Glutamatergic neuron (in vitro differentiated cells): ENCODE measurements around the gene CRYBG2. TPM values are rescaled to one million over a fixed set of nuclear protein-coding genes. Genes with fewer than 3 reads are reported as not detected.

Experiments
- DNase-seq: peaks from one replicate; pipeline ENCODE4 v3.0.0; 2022
- H3K27ac Mint-ChIP-seq: one replicate; pipeline ENCODE4 v1.8.0; 2020; ENCODE audit warnings: mild to moderate bottlenecking, mixed read lengths, inconsistent platforms; ENCODE audit not compliant: unreplicated experiment
- H3K27me3 Mint-ChIP-seq: one replicate; pipeline ENCODE4 v1.8.0; 2020; ENCODE audit warnings: mild to moderate bottlenecking, moderate library complexity, mixed read lengths, inconsistent platforms; ENCODE audit not compliant: unreplicated experiment
- H3K36me3 Mint-ChIP-seq: one replicate; pipeline ENCODE4 v1.8.0; 2020; ENCODE audit warnings: mild to moderate bottlenecking, mixed read lengths, inconsistent platforms; ENCODE audit not compliant: unreplicated experiment
- H3K4me1 Mint-ChIP-seq: one replicate; pipeline ENCODE4 v1.8.0; 2020; ENCODE audit warnings: mild to moderate bottlenecking, low read depth, mixed read lengths, inconsistent platforms; ENCODE audit not compliant: unreplicated experiment
- H3K4me3 Mint-ChIP-seq: one replicate; pipeline ENCODE4 v1.8.0; 2020; ENCODE audit warnings: mild to moderate bottlenecking, mixed read lengths, inconsistent platforms; ENCODE audit not compliant: unreplicated experiment
- H3K9me3 Mint-ChIP-seq: one replicate; pipeline ENCODE4 v1.8.0; 2020; ENCODE audit warnings: mild to moderate bottlenecking, moderate library complexity, mixed read lengths, inconsistent platforms; ENCODE audit not compliant: unreplicated experiment
- total RNA-seq: library from RNA; stranded (reverse); fragmentation: NEBNext Ultra II Directional; extraction: Animal tissue kit (Norgen Biotek cat#: 25700); gene quantifications from one replicate; pipeline ENCODE4 v1.2.1, GENCODE V29; 2021; ENCODE audit not compliant: unreplicated experiment
- TF ChIP-seq, protein P1 (sequence below): fragments of 200-600 bp; sonication (generic); IDR thresholded peaks from one replicate; pipeline ENCODE4 v1.5.0; 2021; ENCODE audit not compliant: partially characterized antibody, unreplicated experiment

The CRYBG2 gene
- total RNA-seq, 1 donor from 2014 or later, result 2.2 TPM

DNA sequence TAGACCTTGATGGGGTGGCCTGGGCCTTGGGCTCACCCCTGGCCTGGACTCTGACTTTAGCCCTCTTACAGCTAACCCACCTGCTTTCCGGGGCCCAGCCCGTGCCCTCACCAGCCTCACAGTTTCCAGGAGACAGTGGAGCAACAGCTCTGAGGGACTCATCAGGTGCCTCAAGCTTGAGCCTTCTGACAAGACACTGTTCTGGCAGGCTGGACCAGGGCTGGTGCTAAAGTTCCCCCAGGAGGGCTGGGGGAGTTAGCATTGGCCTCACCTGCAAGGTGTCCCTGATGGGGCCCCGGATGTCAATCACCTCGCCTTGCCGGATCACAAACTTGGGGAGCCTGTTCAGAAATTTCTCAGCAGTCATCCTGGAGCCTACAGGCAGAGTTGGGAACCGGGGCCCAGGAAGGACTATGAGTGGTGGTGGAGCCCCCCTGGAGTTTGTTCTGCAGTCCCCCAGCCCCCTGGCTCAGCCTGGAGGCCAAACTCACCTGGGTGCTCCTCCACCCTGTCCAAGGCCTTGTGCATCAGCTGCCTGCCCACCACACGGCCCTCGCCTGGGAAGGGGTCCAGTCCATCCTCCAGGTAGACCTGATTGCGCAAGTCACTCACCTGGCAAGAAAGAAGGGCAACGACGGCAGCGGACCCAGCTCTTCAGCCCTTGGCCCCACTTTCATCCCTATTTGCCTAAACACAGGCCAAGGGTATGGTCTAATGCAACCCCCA is 69.9 kb downstream of the CRYBG2 start:
- Mint-ChIP-seq H3K27me3 (peaks cover 18% of the 10 kb centered on the region), H3K9me3 (peaks cover 14% of the 10 kb centered on the region), H3K4me1 (peaks cover 52% of the 10 kb centered on the region), H3K27ac (peak overlapping the region; percentile 89), H3K36me3 (no peaks in the 10 kb centered on the region), H3K4me3 (peak overlapping the region; percentile 64)
- no peak for DNase-seq
- TF ChIP-seq, protein P1, sequence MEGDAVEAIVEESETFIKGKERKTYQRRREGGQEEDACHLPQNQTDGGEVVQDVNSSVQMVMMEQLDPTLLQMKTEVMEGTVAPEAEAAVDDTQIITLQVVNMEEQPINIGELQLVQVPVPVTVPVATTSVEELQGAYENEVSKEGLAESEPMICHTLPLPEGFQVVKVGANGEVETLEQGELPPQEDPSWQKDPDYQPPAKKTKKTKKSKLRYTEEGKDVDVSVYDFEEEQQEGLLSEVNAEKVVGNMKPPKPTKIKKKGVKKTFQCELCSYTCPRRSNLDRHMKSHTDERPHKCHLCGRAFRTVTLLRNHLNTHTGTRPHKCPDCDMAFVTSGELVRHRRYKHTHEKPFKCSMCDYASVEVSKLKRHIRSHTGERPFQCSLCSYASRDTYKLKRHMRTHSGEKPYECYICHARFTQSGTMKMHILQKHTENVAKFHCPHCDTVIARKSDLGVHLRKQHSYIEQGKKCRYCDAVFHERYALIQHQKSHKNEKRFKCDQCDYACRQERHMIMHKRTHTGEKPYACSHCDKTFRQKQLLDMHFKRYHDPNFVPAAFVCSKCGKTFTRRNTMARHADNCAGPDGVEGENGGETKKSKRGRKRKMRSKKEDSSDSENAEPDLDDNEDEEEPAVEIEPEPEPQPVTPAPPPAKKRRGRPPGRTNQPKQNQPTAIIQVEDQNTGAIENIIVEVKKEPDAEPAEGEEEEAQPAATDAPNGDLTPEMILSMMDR, result no peak

- no peak for DNase-seq
- Mint-ChIP-seq H3K4me3 (peak overlapping the region; percentile 2), H3K9me3 (peaks cover 14% of the 10 kb centered on the region), H3K27me3 (peaks cover 21% of the 10 kb centered on the region), H3K27ac (peak overlapping the region; percentile 26), H3K36me3 (no peaks in the 10 kb centered on the region), H3K4me1 (peaks cover 55% of the 10 kb centered on the region)
- TF ChIP-seq, protein P1, result no peak
Measured at GRCh38 chr1:26283279-26283853, 70.6 kb downstream of the CRYBG2 start.

DNA sequence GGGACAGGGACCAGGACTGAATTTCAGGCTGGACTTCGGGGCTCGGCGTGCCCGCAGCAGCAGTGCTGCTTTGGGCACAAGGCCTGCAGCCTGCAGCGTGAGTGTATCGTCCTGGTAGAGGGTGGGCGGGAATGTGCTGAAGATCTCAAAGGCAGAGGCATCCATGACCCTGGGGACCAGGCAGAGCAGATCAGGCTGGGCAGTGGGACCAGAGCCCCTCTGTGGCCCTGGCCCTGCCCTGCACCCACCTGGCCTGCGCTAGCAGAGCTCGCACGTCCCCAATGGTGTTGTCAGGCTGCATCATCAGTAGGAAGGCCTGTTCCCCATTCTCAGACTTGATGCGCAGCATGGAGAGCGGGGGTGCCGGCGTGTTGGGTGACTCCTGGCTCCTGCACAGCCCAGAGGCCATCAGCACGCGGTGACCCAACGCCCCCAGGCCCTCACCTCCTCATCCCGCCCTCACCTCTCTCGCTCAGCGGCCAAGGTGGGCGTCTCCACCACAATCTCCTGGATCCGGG is 71.5 kb downstream of the CRYBG2 start:
- Mint-ChIP-seq H3K36me3 (no peaks in the 10 kb centered on the region), H3K27ac (peak overlapping the region; percentile 55), H3K9me3 (peaks cover 11% of the 10 kb centered on the region), H3K4me1 (peaks cover 55% of the 10 kb centered on the region), H3K27me3 (peaks cover 21% of the 10 kb centered on the region), H3K4me3 (peak overlapping the region; percentile 92)
- DNase-seq, result no peak
- TF ChIP-seq, protein P1, result no peak

DNA sequence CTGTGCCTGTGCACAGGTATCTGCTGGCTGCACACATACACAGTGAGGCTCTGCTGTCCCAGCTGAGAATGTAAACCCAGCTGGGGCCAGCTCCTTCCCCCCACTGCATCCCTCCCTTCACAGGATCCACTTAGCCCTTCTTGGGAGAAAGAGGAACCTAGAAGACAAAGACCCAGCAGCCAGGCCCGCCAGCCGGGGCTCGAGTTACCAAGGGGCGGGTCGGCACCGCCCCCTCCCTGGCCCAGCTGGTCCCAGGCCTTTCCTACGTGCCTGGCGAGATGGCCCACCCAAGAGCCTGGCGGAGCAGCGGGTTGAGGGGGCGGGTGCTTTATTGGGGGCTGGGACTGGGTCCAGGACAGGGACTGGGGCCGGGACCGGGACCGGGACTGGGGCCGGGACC is 72.0 kb downstream of the CRYBG2 start:
- H3K27me3 Mint-ChIP-seq, result peaks cover 19% of the 10 kb centered on the region
- H3K36me3 Mint-ChIP-seq, result no peaks in the 10 kb centered on the region
- H3K27ac Mint-ChIP-seq, result peak overlapping the region; percentile 85
- peak overlapping the region; percentile 92 for H3K4me3 Mint-ChIP-seq
- DNase-seq, result peak; percentile 63
- TF ChIP-seq, protein P1, result no peak
- H3K9me3 Mint-ChIP-seq, result peaks cover 8% of the 10 kb centered on the region
- H3K4me1 Mint-ChIP-seq, result peaks cover 52% of the 10 kb centered on the region
